Adrenal gland (tissue), 12 donors: ENCODE data around the gene GALNT11. TPM values are rescaled to one million over a fixed set of nuclear protein-coding genes. Genes with fewer than 3 reads are reported as not detected.
"Not testable (repeated sequence)": the region's sequence is repeated elsewhere in the genome, so short reads cannot be mapped to it uniquely, and the experiment has no call there.

Experiments
- DNase-seq, 7 donors: peaks; one replicate each; pipeline ENCODE4 v3.0.0-alpha.2; 2019 to 2020
- H3K27ac ChIP-seq, 5 donors: fragments of 200-600 bp; sonication (generic) in 4 of 5; 1 replicate in 3 of 5; 2 replicates in 2 of 5; pipeline versions ENCODE4 v1.5.1 to v1.8.0; 2016 to 2020; ENCODE audit warnings: mild to moderate bottlenecking in 1 of 5
- H3K27me3 ChIP-seq: fragments of 200-600 bp; 2 replicates; pipeline ENCODE4 v1.8.0; 2021
- H3K36me3 ChIP-seq, 2 donors: fragments of 200-600 bp; replicated peaks in 1 of 2; 1 replicate in 1 of 2; 2 replicates in 1 of 2; pipeline versions ENCODE4 v1.5.1 to v1.8.0; 2018 to 2022
- H3K4me1 ChIP-seq, 2 donors: fragments of 200-600 bp; replicated peaks in 1 of 2; 1 replicate in 1 of 2; 2 replicates in 1 of 2; pipeline versions ENCODE4 v1.5.1 to v1.8.0; 2018 to 2021
- H3K4me3 ChIP-seq, 4 donors: fragments of 200-600 bp; sonication (generic) in 3 of 4; one replicate each; pipeline ENCODE4 v1.5.1; 2016 to 2018
- H3K9me3 ChIP-seq, 3 donors: fragments of 200-600 bp; sonication (generic) in 1 of 3; replicated peaks in 1 of 3; 1 replicate in 2 of 3; 2 replicates in 1 of 3; pipeline versions ENCODE4 v1.5.1 to v1.8.0; 2016 to 2021
- CTCF ChIP-seq, 6 experiments: fragments of 450-650 bp in 4 of 6; fragments of 200-600 bp in 2 of 6; sonication (generic) in 1 of 6; IDR thresholded peaks; 1 replicate in 5 of 6; 2 replicates in 1 of 6; pipeline versions ENCODE4 v1.5.1 to v1.8.0; 2016 to 2021; ENCODE audit warnings: antibody characterized with exemption in 6 of 6, mild to moderate bottlenecking in 2 of 6, moderate library complexity in 1 of 6
- POLR2A ChIP-seq, 2 donors: fragments of 450-650 bp; IDR thresholded peaks; one replicate each; pipeline ENCODE4 v1.6.1; 2017; ENCODE audit warnings: antibody characterized with exemption in 2 of 2, mild to moderate bottlenecking in 2 of 2, moderate library complexity in 1 of 2
- WGBS, 4 donors: extraction: QIAGEN DNeasy Blood & Tissue Kit in 2 of 4; methylation state at CpG; one replicate each; pipeline versions ENCODE4 v1.1.5 to v1.1.7; 2013 to 2017; 5-methylcytosine and 5-hydroxymethylcytosine counted together
- intact Hi-C, 2 donors: fragments of 100-400 bp; cut with DNase I; formaldehyde crosslinking; loops; one replicate each; pipeline versions ENCODE4 v1.14.1 to v1.15.0; 2022 to 2023
- polyA plus RNA-seq, 3 donors: library from polyadenylated mRNA; stranded (reverse); fragments of 200-250 nt in 2 of 3; fragments of 350-450 nt in 1 of 3; fragmentation: Illumina TruSeq in 1 of 3; extraction: RNeasy Lipid Tissue Mini Kit (QIAGEN cat#74804) in 1 of 3; gene quantifications; one replicate each; pipeline ENCODE4 v1.2.3, GENCODE V29; 2013 to 2014
- total RNA-seq, 9 donors: library from RNA; depleted of rRNA in 4 of 9; stranded (reverse); fragments of >200 nt in 4 of 9; fragments of 120-200 nt in 1 of 9; fragmentation: NEBNext Ultra II Directional in 1 of 9; extraction: Animal tissue kit (Norgen Biotek cat#: 25700) in 1 of 9; gene quantifications; one replicate each; pipeline versions ENCODE4 v1.1.0 to v1.2.4, GENCODE V29; 2013 to 2023
- donor health status: healthy with polysubstance abuse.
- donor health status: Bipolar disorder and iron deficiency.
- donor health status: DM: yes; HTN: yes; CAD: no.
- donor health status: DM: no; HTN: no; CAD: no.
- donor health status: DM: no; HTN: no; CAD: no.
- donor health status: DM: yes; HTN: yes; CAD: no.

The GALNT11 gene
- total and polyA plus RNA-seq, 12 donors = 23.2 to 51.3 (median 38.5) TPM

DNA sequence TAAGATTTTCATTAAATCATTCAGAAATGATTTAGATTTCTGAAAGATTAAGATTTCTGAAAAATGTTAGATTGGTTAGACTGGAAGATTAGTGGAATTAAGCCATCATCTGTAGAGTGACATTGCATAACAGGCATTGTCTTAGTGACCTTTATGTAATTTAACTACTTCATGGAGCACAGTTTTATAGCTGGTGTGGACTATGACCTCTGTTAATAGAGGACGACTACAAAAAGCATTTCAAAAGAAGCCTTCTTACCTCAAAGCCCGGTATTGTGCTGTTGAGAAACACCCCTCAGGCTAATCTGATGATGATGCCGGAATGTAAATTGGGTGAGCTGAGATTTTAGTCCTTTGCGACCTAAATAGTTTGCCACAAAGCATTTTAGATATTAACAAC, 55.6 kb downstream of the GALNT11 start:
- Histone ChIP-seq H3K27ac (no peak overlapping the region), H3K9me3 (no peaks in the 10 kb centered on the region), H3K36me3 (no peaks in the 10 kb centered on the region), H3K4me1 (peaks cover 7 to 38% of the 10 kb centered on the region in 2 donors), H3K27me3 (no peaks in the 10 kb centered on the region), H3K4me3 (no peak overlapping the region)
- intact Hi-C loops = no loop called here
- no peak for TF ChIP-seq POLR2A (IDR thresholded peaks at IDR 0.05)
- no peak for TF ChIP-seq CTCF (IDR thresholded peaks at IDR 0.05)
- no peak for DNase-seq
- WGBS, 4 donors = 78 to 85% (median 80%) methylated on average over 4 of the region's 4 CpGs

GRCh38 chr7:152082073-152082721, 56.7 kb downstream of the GALNT11 start:
- H3K27me3 ChIP-seq, intact Hi-C loops, H3K9me3 ChIP-seq, DNase-seq, H3K36me3 ChIP-seq, H3K4me3 ChIP-seq: not testable (repeated sequence)
- WGBS, 4 donors = 85 to 88% (median 88%) methylated on average over 4 to 6 of the region's 6 CpGs
- peaks cover 0 to 28% of the 10 kb centered on the region in 2 donors for H3K4me1 ChIP-seq
- H3K27ac ChIP-seq = peak overlapping the region in 1 of 5 donors; percentile 19

- no peak for DNase-seq
- Histone ChIP-seq H3K27me3 (no peaks in the 10 kb centered on the region), H3K4me3 (no peak overlapping the region), H3K27ac (no peak overlapping the region), H3K9me3 (peaks cover 0 to 4% (median 4%) of the 10 kb centered on the region in 3 donors), H3K36me3 (no peaks in the 10 kb centered on the region), H3K4me1 (peaks cover 5 to 8% of the 10 kb centered on the region in 2 donors)
- WGBS, 4 donors = 94 to 96% (median 95%) methylated on average over 3 of the region's 3 CpGs
- no peak for TF ChIP-seq POLR2A (IDR thresholded peaks at IDR 0.05)
- no peak for TF ChIP-seq CTCF (IDR thresholded peaks at IDR 0.05)
- intact Hi-C loops = no loop called here
These were observed 59.7 kb downstream of the GALNT11 start for GRCh38 chr7:152085131-152085530.

GRCh38 chr7:152086513-152086912, 61.0 kb downstream of the GALNT11 start:
- H3K4me3 ChIP-seq = no peak overlapping the region
- H3K27me3 ChIP-seq = no peaks in the 10 kb centered on the region
- intact Hi-C loops = no loop called here
- no peak for DNase-seq
- peaks cover 1 to 8% of the 10 kb centered on the region in 2 donors for H3K4me1 ChIP-seq
- no peaks in the 10 kb centered on the region for H3K36me3 ChIP-seq
- H3K9me3 ChIP-seq = peaks cover 0 to 4% (median 4%) of the 10 kb centered on the region in 3 donors
- TF ChIP-seq CTCF (IDR thresholded peaks at IDR 0.05) = no peak
- 38 to 59% (median 45%) methylated on average over 1 of the region's 1 CpG for WGBS, 4 donors
- H3K27ac ChIP-seq = no peak overlapping the region

GRCh38 chr7:152089183-152089582, 63.7 kb downstream of the GALNT11 start:
- Histone ChIP-seq H3K36me3 (no peaks in the 10 kb centered on the region), H3K27me3 (no peaks in the 10 kb centered on the region), H3K4me3 (no peak overlapping the region), H3K27ac (no peak overlapping the region), H3K4me1 (peaks cover 0 to 8% of the 10 kb centered on the region in 2 donors), H3K9me3 (peaks cover 0 to 4% (median 4%) of the 10 kb centered on the region in 3 donors)
- intact Hi-C loops = no loop called here
- TF ChIP-seq POLR2A (IDR thresholded peaks at IDR 0.05) = no peak
- TF ChIP-seq CTCF (IDR thresholded peaks at IDR 0.05) = no peak
- no peak for DNase-seq
- WGBS, 4 donors = 96 to 97% (median 97%) methylated on average over 7 of the region's 7 CpGs
